HG02759 (cell line): ENCODE measurements around the gene POMZP3.
"Not testable (repeated sequence)": the region's sequence is repeated elsewhere in the genome, so short reads cannot be mapped to it uniquely, and the experiment has no call there.

ENCODE experiments used
- ATAC-seq: cut with Tn5 transposase; IDR thresholded peaks from one replicate; pipeline ENCODE4 v1.9.1; 2021; ENCODE audit warnings: mild to moderate bottlenecking, moderate library complexity; ENCODE audit not compliant: unreplicated experiment

Gene POMZP3

GRCh38 chr7:76588586-76588985 lies 38.5 kb downstream of the POMZP3 start:
- not testable (repeated sequence) for ATAC-seq

GRCh38 chr7:76586585-76587315 lies 40.3 kb downstream of the POMZP3 start:
- not testable (repeated sequence) for ATAC-seq

- not testable (repeated sequence) for ATAC-seq
Measured at GRCh38 chr7:76583636-76584281, 43.3 kb downstream of the POMZP3 start.

- not testable (repeated sequence) for ATAC-seq
Measured at GRCh38 chr7:76582848-76583631, 44.0 kb downstream of the POMZP3 start.

- ATAC-seq, result not testable (repeated sequence)
Measured at GRCh38 chr7:76575919-76576655, 51.0 kb downstream of the POMZP3 start.

- not testable (repeated sequence) for ATAC-seq
Measured at GRCh38 chr7:76575431-76575830, 51.6 kb downstream of the POMZP3 start.

- ATAC-seq, result not testable (repeated sequence)
Measured at GRCh38 chr7:76572296-76572695, 54.8 kb downstream of the POMZP3 start.

- not testable (repeated sequence) for ATAC-seq
Measured at GRCh38 chr7:76570324-76570775, 56.7 kb downstream of the POMZP3 start.

- ATAC-seq, result not testable (repeated sequence)
Measured at GRCh38 chr7:76568742-76569141, 58.3 kb downstream of the POMZP3 start.

- not testable (repeated sequence) for ATAC-seq
Measured at GRCh38 chr7:76567753-76568152, 59.3 kb downstream of the POMZP3 start.

- not testable (repeated sequence) for ATAC-seq
Measured at GRCh38 chr7:76567311-76567710, 59.8 kb downstream of the POMZP3 start.

- not testable (repeated sequence) for ATAC-seq
Measured at GRCh38 chr7:76565001-76565400, 62.1 kb downstream of the POMZP3 start.

- not testable (repeated sequence) for ATAC-seq
Measured at GRCh38 chr7:76561342-76561741, 65.7 kb downstream of the POMZP3 start.

GRCh38 chr7:76560157-76560556 lies 66.9 kb downstream of the POMZP3 start:
- ATAC-seq, result not testable (repeated sequence)
